OCI-LY1 (cell line): ENCODE measurements around the gene DICER1.

Experiments
- EZH2 ChIP-seq: fragments of 200-600 bp; sonication (generic), shearing (Covaris generic); IDR thresholded peaks from 2 replicates; pipeline ENCODE4 v1.8.0; 2017; ENCODE audit warnings: borderline replicate concordance, mixed run types, mild to moderate bottlenecking, antibody characterized with exemption, low read length, moderate library complexity, mixed read lengths
- TF ChIP-seq, protein P1 (sequence below): fragments of 200-600 bp; sonication (generic), shearing (Covaris generic); IDR thresholded peaks from 2 replicates; pipeline ENCODE4 v1.5.1; 2017; ENCODE audit warnings: mild to moderate bottlenecking, antibody characterized with exemption, low read length, moderate library complexity, mixed read lengths

DNA sequence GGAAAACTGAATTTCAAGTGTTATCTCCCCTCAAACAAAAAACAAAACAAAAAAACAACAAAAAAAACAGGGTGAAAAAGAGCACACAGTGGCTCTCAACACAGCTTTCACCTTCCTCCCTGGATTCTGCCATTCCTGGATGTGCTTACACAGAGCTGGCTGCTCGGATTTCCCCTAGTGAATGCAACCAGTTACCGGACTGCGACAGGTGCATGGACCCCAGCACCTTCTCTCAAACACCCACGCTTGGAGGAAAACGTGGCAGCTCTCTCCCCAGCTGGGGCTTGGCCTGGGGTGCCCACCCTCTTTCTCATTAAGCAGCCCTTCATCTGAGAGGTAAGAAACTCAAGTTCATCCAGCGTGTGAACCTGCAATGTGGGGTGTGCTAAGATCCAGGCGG, 33.5 kb upstream of the DICER1 start:
- no peak for TF ChIP-seq EZH2
- TF ChIP-seq, protein P1, sequence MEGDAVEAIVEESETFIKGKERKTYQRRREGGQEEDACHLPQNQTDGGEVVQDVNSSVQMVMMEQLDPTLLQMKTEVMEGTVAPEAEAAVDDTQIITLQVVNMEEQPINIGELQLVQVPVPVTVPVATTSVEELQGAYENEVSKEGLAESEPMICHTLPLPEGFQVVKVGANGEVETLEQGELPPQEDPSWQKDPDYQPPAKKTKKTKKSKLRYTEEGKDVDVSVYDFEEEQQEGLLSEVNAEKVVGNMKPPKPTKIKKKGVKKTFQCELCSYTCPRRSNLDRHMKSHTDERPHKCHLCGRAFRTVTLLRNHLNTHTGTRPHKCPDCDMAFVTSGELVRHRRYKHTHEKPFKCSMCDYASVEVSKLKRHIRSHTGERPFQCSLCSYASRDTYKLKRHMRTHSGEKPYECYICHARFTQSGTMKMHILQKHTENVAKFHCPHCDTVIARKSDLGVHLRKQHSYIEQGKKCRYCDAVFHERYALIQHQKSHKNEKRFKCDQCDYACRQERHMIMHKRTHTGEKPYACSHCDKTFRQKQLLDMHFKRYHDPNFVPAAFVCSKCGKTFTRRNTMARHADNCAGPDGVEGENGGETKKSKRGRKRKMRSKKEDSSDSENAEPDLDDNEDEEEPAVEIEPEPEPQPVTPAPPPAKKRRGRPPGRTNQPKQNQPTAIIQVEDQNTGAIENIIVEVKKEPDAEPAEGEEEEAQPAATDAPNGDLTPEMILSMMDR: no peak
